Stimulated activated CD4-positive, alpha-beta T cell treated with anti-CD3 and anti-CD28 coated beads, Interleukin-1b, Interleukin-23, amount 100 ng/mL, for 1 hour (primary cell): ENCODE measurements around the gene DIPK1C.
"Not testable (repeated sequence)": the region's sequence is repeated elsewhere in the genome, so short reads cannot be mapped to it uniquely, and the experiment has no call there.

Source experiments
- DNase-seq, 2 donors: peaks; one replicate each; pipeline ENCODE4 v3.0.0-alpha.2; 2020; ENCODE audit warnings: low read depth in 2 of 2

DIPK1C gene

GRCh38 chr18:74457043-74457724 is at the start of gene DIPK1C:
Gene DIPK1C (minus strand): TSS chr18:74457308. CDS start chr18:74457259, 49 bp downstream.
- DNase-seq = no peak

DNA sequence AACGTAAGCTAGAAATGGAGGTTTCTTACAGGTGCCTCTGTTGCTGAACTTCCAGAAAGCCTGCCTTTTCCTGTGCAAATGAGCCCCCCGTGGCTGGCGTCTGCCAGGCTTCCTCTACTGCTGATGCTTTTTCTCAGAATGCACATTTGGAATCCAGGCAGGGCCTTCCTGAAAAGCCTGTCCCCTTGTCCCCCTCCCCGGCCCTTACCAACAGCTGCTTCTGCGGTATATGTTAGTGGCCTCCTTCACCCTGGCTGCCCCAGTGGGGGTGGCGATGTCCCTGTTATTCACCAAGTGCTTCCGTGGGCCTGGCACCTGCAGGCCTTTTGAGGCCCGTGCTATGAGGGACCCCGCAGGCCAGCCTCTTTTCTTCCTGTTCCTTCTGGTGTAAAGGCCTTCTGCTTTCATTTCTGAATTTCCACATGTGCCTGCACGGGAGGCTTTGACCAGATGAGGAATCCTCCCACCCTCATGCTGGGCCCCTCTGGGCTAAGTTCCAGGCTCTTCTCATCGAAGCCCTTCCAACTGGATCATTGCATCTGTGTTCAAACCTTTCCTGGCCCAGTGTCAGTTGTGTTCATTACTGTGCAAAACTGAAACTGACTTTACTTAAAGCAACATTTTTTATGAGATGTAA is 49.5 kb upstream of the DIPK1C start:
- DNase-seq = no peak

DNA sequence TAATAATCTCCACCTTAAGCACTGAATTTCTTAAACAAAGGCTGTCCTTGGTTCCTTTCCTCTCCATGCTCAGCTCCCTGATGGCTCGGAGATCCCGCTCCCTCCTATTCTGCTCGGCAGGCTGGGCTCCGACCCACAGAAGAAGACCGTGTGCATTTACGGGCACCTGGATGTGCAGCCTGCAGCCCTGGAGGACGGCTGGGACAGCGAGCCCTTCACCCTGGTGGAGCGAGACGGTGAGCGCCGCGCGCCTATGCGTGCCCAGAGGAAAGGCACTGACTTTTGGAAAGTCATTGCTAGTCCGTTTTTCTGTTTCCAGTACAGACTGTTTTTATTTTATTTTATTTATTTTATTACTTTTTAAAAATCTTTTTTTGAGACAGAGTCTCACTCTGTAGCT is 48.7 kb upstream of the DIPK1C start:
- no peak for DNase-seq

DNA sequence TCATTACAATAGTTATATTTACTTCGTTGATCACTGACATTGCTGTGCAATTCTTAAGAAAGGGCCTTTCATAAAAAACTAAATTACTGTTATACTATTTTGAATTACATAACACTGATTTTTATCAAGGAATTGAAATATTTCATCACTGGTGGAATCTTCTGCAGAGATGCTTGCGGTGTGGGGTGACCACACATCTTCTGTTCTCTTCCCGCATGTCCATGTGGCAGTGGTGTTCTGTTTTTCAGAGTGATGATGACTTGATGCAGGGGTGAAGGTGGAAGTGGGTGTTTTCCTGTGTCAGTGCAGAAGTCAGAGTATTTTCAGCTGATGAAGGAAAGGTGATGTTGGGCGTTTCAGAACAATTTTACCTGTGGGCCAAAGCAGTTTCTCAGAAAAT is 46.0 kb upstream of the DIPK1C start:
- DNase-seq = no peak

DNA sequence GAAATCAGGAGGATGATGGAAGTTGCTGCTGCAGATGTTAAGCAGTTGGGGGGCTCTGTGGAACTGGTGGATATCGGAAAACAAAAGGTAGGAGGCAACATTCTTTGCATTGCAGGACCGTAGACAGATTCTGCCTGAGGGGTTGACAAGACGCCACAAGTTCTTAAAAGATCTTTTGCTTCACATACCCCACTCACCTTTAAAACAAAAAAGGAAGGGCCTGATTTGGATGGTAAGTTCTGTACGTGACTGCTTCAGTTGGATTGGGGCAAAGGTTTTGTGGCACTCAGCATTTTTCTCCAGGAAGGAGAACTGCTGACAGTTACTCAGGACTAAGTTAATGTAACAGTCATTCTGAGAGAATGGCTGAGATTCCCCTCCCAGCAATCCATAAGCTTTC is 44.3 kb upstream of the DIPK1C start:
- DNase-seq = no peak

GRCh38 chr18:74500774-74501173 is 43.7 kb upstream of the DIPK1C start:
- DNase-seq = not testable (repeated sequence)

DNA sequence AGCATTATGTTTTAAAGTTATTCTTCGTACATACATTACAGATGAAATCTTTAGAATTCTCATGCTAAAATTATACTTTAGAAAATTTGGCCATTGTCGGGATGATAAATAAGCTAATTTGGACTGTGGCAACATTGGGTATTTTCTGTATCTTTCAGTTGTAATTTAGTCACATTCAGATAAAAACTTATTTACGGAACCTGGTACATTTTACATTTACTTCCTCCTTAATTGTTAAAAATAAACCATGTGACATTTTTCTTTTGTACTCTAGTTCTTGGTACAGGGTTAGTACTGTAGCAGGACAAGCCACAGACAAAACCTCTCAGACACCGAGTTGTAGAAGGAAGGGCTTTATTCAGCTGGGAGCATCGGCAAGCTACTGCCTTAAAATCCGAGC is 43.3 kb upstream of the DIPK1C start:
- no peak for DNase-seq

DNA sequence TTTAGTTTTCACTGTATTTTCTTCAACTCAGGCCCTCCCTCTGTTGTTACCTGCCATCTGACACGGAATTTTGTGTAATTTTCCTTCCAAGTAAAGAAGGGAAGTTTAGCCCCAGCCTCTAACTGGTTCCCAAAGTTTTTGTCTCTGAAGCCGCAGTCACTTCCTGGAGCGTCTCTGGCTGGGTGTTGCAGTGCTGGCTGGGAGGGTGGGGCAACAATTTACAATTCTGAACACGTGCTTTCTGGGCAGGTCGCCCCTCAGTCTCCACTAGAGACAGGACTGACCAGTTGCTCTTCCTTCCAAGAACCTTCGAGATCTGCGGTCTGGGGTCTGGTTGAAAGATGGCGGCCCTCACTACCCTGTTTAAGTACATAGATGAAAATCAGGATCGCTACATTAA is 42.5 kb upstream of the DIPK1C start:
- DNase-seq = no peak

DNA sequence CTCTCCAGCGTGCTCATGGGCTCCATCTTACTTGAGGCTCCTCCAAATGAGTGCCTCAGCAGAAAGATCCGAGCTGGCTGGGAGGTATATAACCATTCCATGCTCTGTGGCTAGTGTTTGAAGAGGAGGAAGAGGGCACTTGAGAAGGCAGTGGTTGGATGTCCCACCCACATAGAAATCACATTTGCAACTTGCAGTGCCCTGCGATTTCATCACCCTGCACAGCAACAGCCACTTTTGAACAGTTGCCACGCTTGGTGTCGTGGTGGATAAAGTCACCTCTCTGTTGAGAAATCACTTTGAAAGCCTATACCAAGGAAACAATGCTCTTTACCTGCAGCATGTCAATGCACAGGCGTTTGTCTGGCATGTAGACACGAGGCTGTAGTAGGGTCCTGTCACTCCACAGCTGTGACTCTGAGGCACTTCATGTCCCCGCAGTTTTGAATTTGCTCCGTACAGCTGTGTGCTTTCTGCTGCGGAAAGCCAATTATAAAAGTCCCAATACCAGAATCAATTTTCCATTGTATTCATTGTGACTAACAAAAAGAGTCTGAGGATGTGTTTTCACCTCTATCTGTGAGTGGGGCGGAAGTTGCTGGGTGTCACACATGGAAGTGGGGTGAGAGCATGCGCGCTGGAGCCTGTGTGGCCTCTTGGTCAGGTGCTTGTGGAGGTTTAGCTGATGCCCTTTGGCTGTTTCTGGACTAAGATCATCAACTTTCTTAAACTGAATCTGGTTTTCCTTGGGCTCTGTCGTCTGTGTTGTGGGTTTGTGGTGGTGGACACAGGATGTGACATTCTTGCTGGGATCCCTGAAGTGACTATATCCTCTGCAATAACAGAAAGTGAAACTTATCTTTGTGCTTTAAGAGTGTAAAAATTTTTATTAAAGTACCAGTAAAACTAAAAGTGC is 41.9 kb upstream of the DIPK1C start:
- peak; percentile 49 to 54 for DNase-seq

- no peak for DNase-seq
Measured at GRCh38 chr18:74497778-74498177, 40.7 kb upstream of the DIPK1C start.

DNA sequence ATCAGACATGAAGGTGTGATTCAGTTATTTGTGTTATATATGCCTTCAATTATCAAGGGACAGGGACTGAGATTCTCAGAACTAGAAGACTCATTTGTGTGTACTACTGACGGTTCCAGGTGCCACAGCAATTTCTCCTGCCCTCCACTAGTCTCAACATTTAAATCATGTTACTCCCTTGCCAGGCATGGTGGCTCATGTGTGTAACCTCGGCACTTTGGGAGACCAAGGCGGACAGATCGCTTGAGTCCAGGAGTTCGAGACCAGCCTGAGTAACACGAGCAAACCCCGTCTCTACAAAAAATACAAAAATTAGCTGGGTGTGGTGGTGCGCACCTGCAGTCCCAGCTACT is 40.2 kb upstream of the DIPK1C start:
- no peak for DNase-seq

DNA sequence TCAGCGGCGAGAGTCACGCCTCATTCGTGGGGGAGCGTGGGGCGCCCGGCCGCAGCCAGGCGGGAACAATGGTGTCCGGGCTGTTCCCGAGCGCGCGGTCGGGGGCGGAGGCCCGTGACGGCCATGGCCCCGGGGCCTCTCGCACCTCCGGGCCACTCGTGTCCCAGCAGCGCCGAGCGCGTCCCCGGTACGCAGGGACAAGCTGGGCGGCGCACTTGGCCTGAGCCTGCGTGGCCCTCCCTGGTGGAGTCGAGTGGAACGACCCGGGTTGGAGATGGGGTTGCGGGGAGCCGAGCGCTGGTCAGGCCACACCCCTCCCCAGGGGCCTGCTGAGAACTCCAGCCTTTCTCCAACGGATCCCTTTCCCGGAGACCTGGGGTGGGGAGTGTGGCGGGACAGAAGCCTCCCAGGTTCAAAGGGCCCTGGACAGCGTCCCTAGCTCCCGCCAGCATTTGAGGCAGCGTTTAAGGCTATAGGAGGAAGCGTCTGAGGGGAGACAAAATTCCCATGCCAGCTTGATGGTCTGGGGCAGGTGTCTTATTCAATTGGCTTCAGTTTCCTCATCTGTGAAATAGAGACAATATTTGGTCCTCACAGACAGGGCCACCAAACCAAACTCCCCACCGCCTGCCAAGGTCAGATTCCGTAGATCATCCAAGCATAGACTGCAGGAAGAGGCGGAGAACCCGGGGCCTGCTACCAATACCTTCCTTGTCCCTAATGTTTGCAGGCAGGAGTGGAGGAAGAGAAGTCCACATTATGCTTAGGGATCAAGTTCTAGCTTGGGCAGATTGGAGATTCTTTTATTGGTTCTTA is 39.6 kb upstream of the DIPK1C start:
- DNase-seq = peak in 1 of 2 donors; percentile 20

GRCh38 chr18:74495581-74496507 is 38.7 kb upstream of the DIPK1C start, which contains the start of gene CNDP2:
Gene CNDP2 (plus strand): TSS chr18:74496363. CDS start chr18:74499974, 3,611 bp downstream.
- peak; percentile 96 to 99 for DNase-seq

DNA sequence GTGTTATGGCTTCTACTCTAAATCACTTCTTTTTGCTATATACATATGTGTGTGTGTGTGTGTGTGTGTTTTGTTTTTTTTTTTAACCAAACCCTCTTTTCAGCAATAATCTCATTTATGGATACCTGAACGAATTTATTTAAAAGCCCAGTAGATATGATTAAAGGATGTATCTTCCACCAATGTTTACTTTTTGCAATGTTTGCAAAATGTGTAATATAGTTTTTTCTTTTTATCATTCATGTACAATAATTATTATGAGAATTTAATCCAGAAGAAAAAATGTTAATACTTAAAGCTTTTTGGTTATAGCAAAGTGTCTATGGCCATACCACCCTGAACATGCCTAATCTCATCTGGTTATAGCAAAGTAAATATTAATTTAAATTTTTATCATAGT is 37.4 kb upstream of the DIPK1C start:
- DNase-seq = no peak

DNA sequence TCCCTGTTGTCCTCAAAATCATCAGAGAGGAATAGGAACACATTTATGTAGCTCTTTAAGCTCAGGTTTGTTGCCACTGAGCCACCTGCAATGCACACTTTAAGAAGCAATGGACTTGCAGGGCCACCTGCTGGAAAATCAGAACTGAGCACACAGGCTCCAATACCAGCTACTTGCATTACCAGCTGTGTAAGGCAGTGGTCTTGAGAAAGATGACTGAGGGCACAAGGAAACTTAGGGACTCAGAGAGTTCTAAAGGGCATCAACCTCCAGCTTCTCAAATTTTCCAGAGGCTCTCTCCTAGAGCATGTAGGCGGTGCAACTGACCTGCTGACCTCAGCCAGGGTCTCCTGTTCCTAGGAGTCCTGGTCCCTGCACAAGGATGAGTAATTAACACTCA is 36.6 kb upstream of the DIPK1C start:
- peak in 1 of 2 donors; percentile 32 for DNase-seq

GRCh38 chr18:74492259-74492658 is 35.2 kb upstream of the DIPK1C start:
- no peak for DNase-seq

GRCh38 chr18:74489676-74490075 is 32.6 kb upstream of the DIPK1C start:
- no peak for DNase-seq

GRCh38 chr18:74488864-74489263 is 31.8 kb upstream of the DIPK1C start:
- DNase-seq = no peak

DNA sequence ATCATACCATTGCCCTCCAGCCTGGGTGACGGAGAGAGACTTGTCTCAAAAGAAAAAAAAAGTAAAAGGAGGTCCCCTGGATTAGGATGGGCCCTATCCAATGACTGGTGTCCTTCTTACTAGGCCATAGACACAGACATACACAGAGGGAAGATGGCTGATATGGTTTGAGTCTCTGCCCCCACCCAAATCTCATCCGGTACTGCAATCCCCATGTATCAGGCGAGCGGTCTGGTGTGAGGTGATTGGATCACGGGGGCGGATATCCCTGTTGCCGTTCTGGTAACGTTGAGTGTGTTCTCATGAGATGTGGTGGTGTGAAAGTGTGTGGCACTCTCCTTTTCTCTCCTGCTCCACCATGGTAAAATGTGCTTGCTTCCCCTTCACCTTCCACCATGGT is 31.2 kb upstream of the DIPK1C start:
- no peak for DNase-seq

- no peak for DNase-seq
Measured at GRCh38 chr18:74486119-74486849, 29.2 kb upstream of the DIPK1C start.
